HepG2 (cell line): ENCODE measurements around the gene CKMT2. TPM values are rescaled to one million over a fixed set of nuclear protein-coding genes. Genes with fewer than 3 reads are reported as not detected.

Experiments used
- ADNP ChIP-seq: sonication (generic); formaldehyde crosslinking; IDR thresholded peaks from 2 replicates; pipeline ENCODE4 v1.4.0; 2020; ENCODE audit warnings: missing genetic modification reagents
- ATRX ChIP-seq: sonication (generic); formaldehyde crosslinking; IDR thresholded peaks from 2 replicates; pipeline ENCODE4 v1.4.0; 2020; ENCODE audit warnings: missing genetic modification reagents, borderline replicate concordance
- HOXA3 ChIP-seq: sonication (generic); formaldehyde crosslinking; IDR thresholded peaks from 2 replicates; pipeline ENCODE4 v1.5.0; 2020; ENCODE audit warnings: missing genetic modification reagents
- HOXA9 ChIP-seq: sonication (generic); formaldehyde crosslinking; IDR thresholded peaks from 2 replicates; pipeline ENCODE4 v1.8.1; 2022; ENCODE audit warnings: missing genetic modification reagents, mild to moderate bottlenecking, moderate library complexity, borderline replicate concordance
- HOXD1 ChIP-seq: sonication (generic); formaldehyde crosslinking; IDR thresholded peaks from 2 replicates; pipeline ENCODE4 v1.5.0; 2020; ENCODE audit warnings: missing genetic modification reagents
- IRX3 ChIP-seq: sonication (generic); formaldehyde crosslinking; IDR thresholded peaks from 2 replicates; pipeline ENCODE4 v1.8.1; 2023; ENCODE audit warnings: mild to moderate bottlenecking, low read depth, missing genetic modification reagents, borderline replicate concordance
- RCOR2 ChIP-seq: IDR thresholded peaks from 2 replicates; pipeline ENCODE4 v1.6.1; 2016; ENCODE audit warnings: missing biosample characterization, missing genetic modification reagents
- REXO4 ChIP-seq: sonication (generic); formaldehyde crosslinking; IDR thresholded peaks from 2 replicates; pipeline ENCODE4 v1.8.0; 2022; ENCODE audit warnings: missing genetic modification reagents, mild to moderate bottlenecking, borderline replicate concordance
- SOX5 ChIP-seq: IDR thresholded peaks from 2 replicates; pipeline ENCODE4 v1.6.1; 2016; ENCODE audit warnings: borderline replicate concordance
- TBL1XR1 ChIP-seq: fragments of 150-350 bp; IDR thresholded peaks from 2 replicates; pipeline ENCODE4 v1.6.1; 2014; ENCODE audit warnings: borderline replicate concordance, low read length; ENCODE audit not compliant: partially characterized antibody
- TCF7 ChIP-seq: sonication (generic); IDR thresholded peaks from 2 replicates; pipeline ENCODE4 v1.6.1; 2016; ENCODE audit warnings: antibody characterized with exemption, low read depth
- ZNF136 ChIP-seq: sonication (generic); formaldehyde crosslinking; IDR thresholded peaks from 2 replicates; pipeline ENCODE4 v1.8.1; 2022; ENCODE audit warnings: low read depth, mild to moderate bottlenecking, moderate library complexity, missing genetic modification reagents
- ZNF253 ChIP-seq: sonication (generic); formaldehyde crosslinking; IDR thresholded peaks from 2 replicates; pipeline ENCODE4 v1.8.0; 2022; ENCODE audit warnings: mild to moderate bottlenecking, missing genetic modification reagents, borderline replicate concordance
- ZXDC ChIP-seq: sonication (generic); formaldehyde crosslinking; IDR thresholded peaks from 2 replicates; pipeline ENCODE4 v1.5.0; 2020; ENCODE audit warnings: mild to moderate bottlenecking, missing genetic modification reagents
- polyA plus RNA-seq, 8 experiments: library from polyadenylated mRNA; depleted of rRNA in 3 of 8; stranded (reverse) in 7 of 8; unstranded in 1 of 8; fragments of >200 nt; fragmentation: Illumina TruSeq in 4 of 8; extraction: Trizol in 4 of 8; gene quantifications; 2 replicates each; pipeline versions ENCODE4 v1.2.1 to v1.2.3, GENCODE V29; 2011 to 2016; ENCODE audit warnings: low read depth in 4 of 8, missing spikeins in 1 of 8, mixed read lengths in 1 of 8; ENCODE audit not compliant: insufficient read depth in 1 of 8
- total RNA-seq, 5 experiments: library from RNA; depleted of rRNA; stranded (reverse); fragments of >200 nt; fragmentation: Illumina TruSeq; extraction: Trizol; gene quantifications; 2 replicates each; pipeline ENCODE4 v1.2.3, GENCODE V29; 2016; ENCODE audit warnings: low read depth in 1 of 5
- TF ChIP-seq, protein P1 (sequence below): sonication (generic); formaldehyde crosslinking; IDR thresholded peaks from 2 replicates; pipeline ENCODE4 v1.5.1; 2020; ENCODE audit warnings: mild to moderate bottlenecking, missing genetic modification reagents, moderate library complexity
- TF ChIP-seq, protein P2 (sequence below): sonication (generic); formaldehyde crosslinking; IDR thresholded peaks from 2 replicates; pipeline ENCODE4 v1.4.0; 2020; ENCODE audit warnings: mild to moderate bottlenecking, missing genetic modification reagents
- TF ChIP-seq, protein P3 (sequence below): sonication (generic); formaldehyde crosslinking; IDR thresholded peaks from 2 replicates; pipeline ENCODE4 v1.4.0; 2020; ENCODE audit warnings: low read depth, mild to moderate bottlenecking, missing genetic modification reagents
- TF ChIP-seq, protein P4 (sequence below): sonication (generic); formaldehyde crosslinking; IDR thresholded peaks from 2 replicates; pipeline ENCODE4 v1.4.0; 2020; ENCODE audit warnings: mild to moderate bottlenecking, missing genetic modification reagents

CKMT2 gene
- total and polyA plus RNA-seq, 2 of the 13 experiments (the other 11 are each of a cell fraction or from before 2014, with no cell fraction given), result 1.2 to 8.8 TPM

DNA sequence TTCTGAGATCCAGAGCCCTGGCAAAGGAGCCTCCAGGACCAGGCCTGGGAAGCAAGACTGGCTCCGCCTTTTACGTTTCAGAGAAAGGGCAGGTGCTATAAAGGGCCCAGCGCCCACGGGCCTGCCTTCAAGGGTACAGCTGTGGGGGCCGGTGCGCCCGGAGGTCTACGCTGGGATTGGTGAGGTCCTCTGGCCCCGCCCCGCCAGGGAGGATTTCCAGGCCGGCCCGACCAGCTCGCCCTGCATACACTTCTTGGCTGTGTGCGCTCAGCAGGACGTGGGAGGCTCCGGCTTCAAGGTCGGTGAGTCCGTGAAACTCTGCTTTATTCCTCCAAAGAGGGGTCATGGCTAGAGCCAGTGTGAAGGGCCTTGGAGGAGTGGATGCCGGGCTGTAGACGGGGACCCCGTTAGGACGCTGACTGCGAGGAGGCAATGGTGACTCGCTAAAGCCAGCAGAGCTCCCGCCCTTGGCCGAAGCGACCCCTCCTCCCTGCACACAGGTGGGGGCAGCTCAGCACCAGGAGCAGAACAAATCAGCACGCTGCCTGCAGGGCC is at the start of gene CKMT2 (continued):
- peak; percentile 36; the same call in 1 of the 2 replicates for TF ChIP-seq HOXA3 (CRISPR knock-in tag)
- TF ChIP-seq REXO4, result no peak
- TF ChIP-seq, protein P1, sequence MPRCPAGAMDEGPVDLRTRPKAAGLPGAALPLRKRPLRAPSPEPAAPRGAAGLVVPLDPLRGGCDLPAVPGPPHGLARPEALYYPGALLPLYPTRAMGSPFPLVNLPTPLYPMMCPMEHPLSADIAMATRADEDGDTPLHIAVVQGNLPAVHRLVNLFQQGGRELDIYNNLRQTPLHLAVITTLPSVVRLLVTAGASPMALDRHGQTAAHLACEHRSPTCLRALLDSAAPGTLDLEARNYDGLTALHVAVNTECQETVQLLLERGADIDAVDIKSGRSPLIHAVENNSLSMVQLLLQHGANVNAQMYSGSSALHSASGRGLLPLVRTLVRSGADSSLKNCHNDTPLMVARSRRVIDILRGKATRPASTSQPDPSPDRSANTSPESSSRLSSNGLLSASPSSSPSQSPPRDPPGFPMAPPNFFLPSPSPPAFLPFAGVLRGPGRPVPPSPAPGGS, result peak; percentile 80; the same call in 1 of the 2 replicates
- TF ChIP-seq, protein P2, sequence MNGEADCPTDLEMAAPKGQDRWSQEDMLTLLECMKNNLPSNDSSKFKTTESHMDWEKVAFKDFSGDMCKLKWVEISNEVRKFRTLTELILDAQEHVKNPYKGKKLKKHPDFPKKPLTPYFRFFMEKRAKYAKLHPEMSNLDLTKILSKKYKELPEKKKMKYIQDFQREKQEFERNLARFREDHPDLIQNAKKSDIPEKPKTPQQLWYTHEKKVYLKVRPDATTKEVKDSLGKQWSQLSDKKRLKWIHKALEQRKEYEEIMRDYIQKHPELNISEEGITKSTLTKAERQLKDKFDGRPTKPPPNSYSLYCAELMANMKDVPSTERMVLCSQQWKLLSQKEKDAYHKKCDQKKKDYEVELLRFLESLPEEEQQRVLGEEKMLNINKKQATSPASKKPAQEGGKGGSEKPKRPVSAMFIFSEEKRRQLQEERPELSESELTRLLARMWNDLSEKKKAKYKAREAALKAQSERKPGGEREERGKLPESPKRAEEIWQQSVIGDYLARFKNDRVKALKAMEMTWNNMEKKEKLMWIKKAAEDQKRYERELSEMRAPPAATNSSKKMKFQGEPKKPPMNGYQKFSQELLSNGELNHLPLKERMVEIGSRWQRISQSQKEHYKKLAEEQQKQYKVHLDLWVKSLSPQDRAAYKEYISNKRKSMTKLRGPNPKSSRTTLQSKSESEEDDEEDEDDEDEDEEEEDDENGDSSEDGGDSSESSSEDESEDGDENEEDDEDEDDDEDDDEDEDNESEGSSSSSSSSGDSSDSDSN, result no peak
- TF ChIP-seq HOXD1 (CRISPR knock-in tag), result no peak
- TF ChIP-seq ZNF136, result no peak
- TF ChIP-seq TCF7, result no peak
- TF ChIP-seq, protein P3, sequence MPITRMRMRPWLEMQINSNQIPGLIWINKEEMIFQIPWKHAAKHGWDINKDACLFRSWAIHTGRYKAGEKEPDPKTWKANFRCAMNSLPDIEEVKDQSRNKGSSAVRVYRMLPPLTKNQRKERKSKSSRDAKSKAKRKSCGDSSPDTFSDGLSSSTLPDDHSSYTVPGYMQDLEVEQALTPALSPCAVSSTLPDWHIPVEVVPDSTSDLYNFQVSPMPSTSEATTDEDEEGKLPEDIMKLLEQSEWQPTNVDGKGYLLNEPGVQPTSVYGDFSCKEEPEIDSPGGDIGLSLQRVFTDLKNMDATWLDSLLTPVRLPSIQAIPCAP (CRISPR knock-in tag), result no peak
- no peak for TF ChIP-seq IRX3 (CRISPR knock-in tag)
- no peak for TF ChIP-seq RCOR2 (CRISPR knock-in tag)
- TF ChIP-seq ATRX, result no peak
- TF ChIP-seq ZNF253 (CRISPR knock-in tag), result no peak
- no peak for TF ChIP-seq HOXA9 (CRISPR knock-in tag)
- no peak for TF ChIP-seq TBL1XR1
- TF ChIP-seq ZXDC (CRISPR knock-in tag), result no peak
- TF ChIP-seq SOX5 (CRISPR knock-in tag), result no peak
- TF ChIP-seq, protein P4, sequence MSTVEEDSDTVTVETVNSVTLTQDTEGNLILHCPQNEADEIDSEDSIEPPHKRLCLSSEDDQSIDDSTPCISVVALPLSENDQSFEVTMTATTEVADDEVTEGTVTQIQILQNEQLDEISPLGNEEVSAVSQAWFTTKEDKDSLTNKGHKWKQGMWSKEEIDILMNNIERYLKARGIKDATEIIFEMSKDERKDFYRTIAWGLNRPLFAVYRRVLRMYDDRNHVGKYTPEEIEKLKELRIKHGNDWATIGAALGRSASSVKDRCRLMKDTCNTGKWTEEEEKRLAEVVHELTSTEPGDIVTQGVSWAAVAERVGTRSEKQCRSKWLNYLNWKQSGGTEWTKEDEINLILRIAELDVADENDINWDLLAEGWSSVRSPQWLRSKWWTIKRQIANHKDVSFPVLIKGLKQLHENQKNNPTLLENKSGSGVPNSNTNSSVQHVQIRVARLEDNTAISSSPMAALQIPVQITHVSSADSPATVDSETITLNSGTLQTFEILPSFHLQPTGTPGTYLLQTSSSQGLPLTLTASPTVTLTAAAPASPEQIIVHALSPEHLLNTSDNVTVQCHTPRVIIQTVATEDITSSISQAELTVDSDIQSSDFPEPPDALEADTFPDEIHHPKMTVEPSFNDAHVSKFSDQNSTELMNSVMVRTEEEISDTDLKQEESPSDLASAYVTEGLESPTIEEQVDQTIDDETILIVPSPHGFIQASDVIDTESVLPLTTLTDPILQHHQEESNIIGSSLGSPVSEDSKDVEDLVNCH, result no peak
- no peak for TF ChIP-seq ADNP (CRISPR knock-in tag)
